Activated T-cell treated with anti-CD3 and anti-CD28 coated beads for 24 hours (primary cell): ENCODE results near the gene MVB12B.

Source experiments
- DNase-seq: peaks from one replicate; pipeline ENCODE4 v3.0.0-alpha.2; 2020; ENCODE audit warnings: low read depth

The MVB12B gene

GRCh38 chr9:126408004-126408403, 81.4 kb downstream of the MVB12B start:
- DNase-seq, result no peak

GRCh38 chr9:126410229-126410628, 83.6 kb downstream of the MVB12B start:
- no peak for DNase-seq

- no peak for DNase-seq
These were observed 84.8 kb downstream of the MVB12B start for GRCh38 chr9:126411225-126411947.

- no peak for DNase-seq
These were observed 85.3 kb downstream of the MVB12B start for GRCh38 chr9:126411948-126412284.

- no peak for DNase-seq
These were observed 86.3 kb downstream of the MVB12B start for GRCh38 chr9:126412905-126413304.

GRCh38 chr9:126413391-126414068, 86.9 kb downstream of the MVB12B start:
- DNase-seq, result no peak

GRCh38 chr9:126415741-126416370, 89.2 kb downstream of the MVB12B start:
- DNase-seq, result no peak

- no peak for DNase-seq
These were observed 90.4 kb downstream of the MVB12B start for GRCh38 chr9:126417043-126417442.

- DNase-seq, result no peak
These were observed 91.1 kb downstream of the MVB12B start for GRCh38 chr9:126417684-126418083.

GRCh38 chr9:126418608-126419007, 92.0 kb downstream of the MVB12B start:
- DNase-seq, result no peak

- DNase-seq, result no peak
These were observed 92.8 kb downstream of the MVB12B start for GRCh38 chr9:126419475-126419874.

- no peak for DNase-seq
These were observed 93.5 kb downstream of the MVB12B start for GRCh38 chr9:126420135-126420534.

GRCh38 chr9:126420643-126421564, 94.3 kb downstream of the MVB12B start:
- no peak for DNase-seq

GRCh38 chr9:126421567-126422428, 95.2 kb downstream of the MVB12B start:
- DNase-seq, result no peak

- DNase-seq, result no peak
These were observed 96.7 kb downstream of the MVB12B start for GRCh38 chr9:126423142-126423915.

GRCh38 chr9:126423916-126424185, 97.2 kb downstream of the MVB12B start:
- no peak for DNase-seq

GRCh38 chr9:126424511-126424910, 97.9 kb downstream of the MVB12B start:
- no peak for DNase-seq

- no peak for DNase-seq
These were observed 102.0 kb downstream of the MVB12B start for GRCh38 chr9:126428534-126429175.

GRCh38 chr9:126429190-126429589, 102.6 kb downstream of the MVB12B start:
- no peak for DNase-seq

- DNase-seq, result no peak
These were observed 103.5 kb downstream of the MVB12B start for GRCh38 chr9:126430124-126430523.
